ENCODE measurements around the gene GRIA1.

GRCh38 chr5:153486771-153487170 lies 3.7 kb upstream of the GRIA1 start:
- no peak for TF ChIP-seq EP300 (IDR thresholded peaks at IDR 0.05; ENCODE audit: borderline replicate concordance)
- no peak for TF ChIP-seq RAD21 (IDR thresholded peaks at IDR 0.05; ENCODE audit: low read depth)
- TF ChIP-seq FOXM1 (IDR thresholded peaks at IDR 0.05; ENCODE audit: borderline replicate concordance, low read depth) = no peak
- TF ChIP-seq ZBTB7A (IDR thresholded peaks at IDR 0.05; ENCODE audit: low read depth) = no peak
- TF ChIP-seq YY1 (IDR thresholded peaks at IDR 0.05; ENCODE audit: low read depth) = no peak
